GM10248 (cell line): Measurements from ENCODE around the gene GAK.

ENCODE experiments used
- CTCF ChIA-PET: fragments of 300-600 bp; sonication (Branson Sonifier 250); formaldehyde crosslinking; extraction: SDS; loops from one replicate; lab custom pipeline; 2021; ENCODE audit warnings: antibody characterized with exemption; lab: Yijun Ruan, JAX
- POLR2A ChIA-PET: fragments of 350-650 bp; sonication (Branson Sonifier 250); formaldehyde crosslinking; extraction: SDS; loops from one replicate; lab custom pipeline; 2020; ENCODE audit warnings: antibody characterized with exemption; lab: Yijun Ruan, JAX
- DNase-seq: peaks from one replicate; pipeline ENCODE4 v3.0.0; 2012; ENCODE audit errors: extremely low spot score
- CTCF ChIP-seq: IDR thresholded peaks from 2 replicates; pipeline ENCODE4 v1.5.1; 2012; ENCODE audit warnings: mild to moderate bottlenecking, low read depth; ENCODE audit errors: extremely low read depth, missing control alignments, control extremely low read depth

GAK gene

GRCh38 chr4:801436-802124 lies 130.5 kb downstream of the GAK start:
- CTCF ChIA-PET = no interaction called here
- no peak for DNase-seq
- no peak for TF ChIP-seq CTCF
- POLR2A ChIA-PET = no interaction called here
